Measurements from ENCODE around the gene RASAL2.

RASAL2 gene

DNA sequence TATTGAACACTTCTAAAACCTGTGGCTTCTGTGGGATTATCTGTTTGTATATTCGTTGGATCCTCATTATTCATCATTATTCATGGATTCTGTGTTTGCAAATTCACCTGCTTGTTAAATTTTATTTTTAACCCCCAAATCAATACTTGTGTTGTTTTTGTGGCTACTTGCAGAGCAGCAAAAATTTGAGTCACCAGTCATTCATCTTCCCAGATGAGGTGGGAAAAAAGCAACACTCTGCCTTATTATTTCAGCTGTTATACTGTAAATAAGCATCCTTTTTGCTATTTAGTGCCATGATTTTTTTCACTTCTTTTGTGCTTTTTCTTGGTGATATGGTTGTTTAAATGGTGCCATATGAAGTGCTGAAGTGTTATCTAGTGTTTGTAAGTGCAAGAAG, 56.7 kb downstream of the RASAL2 start:
- H3K4me3 ChIP-seq (ENCODE audit: low read depth, low read length), result no peak overlapping the region
- in situ Hi-C loops (cut with HindIII; ENCODE audit: low sequenced_read_pairs), result no loop called here
- no peak for TF ChIP-seq CTCF (IDR thresholded peaks at IDR 0.05; ENCODE audit: low read depth, low read length)
- peak; percentile 43 for DNase-seq (ENCODE audit: low read depth, low spot score)

- no peak overlapping the region for H3K4me3 ChIP-seq (ENCODE audit: low read depth, low read length)
- no peak for TF ChIP-seq CTCF (IDR thresholded peaks at IDR 0.05; ENCODE audit: low read depth, low read length)
- no peak for DNase-seq (ENCODE audit: low read depth, low spot score)
- in situ Hi-C loops (cut with HindIII; ENCODE audit: low sequenced_read_pairs), result no loop called here
Observed at GRCh38 chr1:178151831-178152230, 57.9 kb downstream of the RASAL2 start.

DNA sequence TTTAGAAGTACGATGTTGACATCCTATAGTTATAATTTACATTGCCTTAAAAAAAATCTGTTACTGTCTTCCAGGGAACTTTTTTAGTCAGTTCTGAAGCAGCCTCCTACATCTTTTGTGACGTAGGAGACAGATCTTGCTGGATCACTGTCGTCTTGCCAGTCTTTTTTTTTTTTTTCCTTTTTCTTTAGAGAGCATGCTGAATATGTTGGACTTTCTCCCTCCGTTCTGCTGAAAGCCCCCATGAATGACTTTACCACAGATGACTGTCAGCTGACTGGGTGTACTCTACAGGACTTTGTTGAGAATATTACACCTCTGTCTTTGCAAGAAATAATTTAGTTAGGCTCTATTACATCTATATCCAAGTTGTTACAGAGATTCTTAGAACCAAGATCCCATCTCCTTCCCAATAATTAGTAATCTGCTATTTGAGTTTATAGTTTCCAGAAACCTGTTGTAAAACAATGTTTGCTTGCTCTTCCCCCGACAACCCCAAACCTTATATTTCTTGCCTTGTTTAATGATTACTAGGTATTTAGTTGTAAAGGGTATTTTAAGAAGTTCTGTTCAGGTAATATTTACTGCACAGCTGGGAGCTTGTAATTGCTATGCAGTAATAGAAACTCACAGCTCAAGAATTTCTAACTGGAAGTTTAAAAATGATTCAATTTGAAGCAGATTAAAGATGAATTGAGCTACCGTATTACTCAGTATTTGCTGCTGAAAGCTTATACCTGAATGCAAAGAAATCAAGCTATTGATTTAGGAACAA, 61.8 kb downstream of the RASAL2 start:
- no peak for TF ChIP-seq CTCF (IDR thresholded peaks at IDR 0.05; ENCODE audit: low read depth, low read length)
- DNase-seq (ENCODE audit: low read depth, low spot score), result no peak
- in situ Hi-C loops (cut with HindIII; ENCODE audit: low sequenced_read_pairs), result no loop called here
- no peak overlapping the region for H3K4me3 ChIP-seq (ENCODE audit: low read depth, low read length)

DNA sequence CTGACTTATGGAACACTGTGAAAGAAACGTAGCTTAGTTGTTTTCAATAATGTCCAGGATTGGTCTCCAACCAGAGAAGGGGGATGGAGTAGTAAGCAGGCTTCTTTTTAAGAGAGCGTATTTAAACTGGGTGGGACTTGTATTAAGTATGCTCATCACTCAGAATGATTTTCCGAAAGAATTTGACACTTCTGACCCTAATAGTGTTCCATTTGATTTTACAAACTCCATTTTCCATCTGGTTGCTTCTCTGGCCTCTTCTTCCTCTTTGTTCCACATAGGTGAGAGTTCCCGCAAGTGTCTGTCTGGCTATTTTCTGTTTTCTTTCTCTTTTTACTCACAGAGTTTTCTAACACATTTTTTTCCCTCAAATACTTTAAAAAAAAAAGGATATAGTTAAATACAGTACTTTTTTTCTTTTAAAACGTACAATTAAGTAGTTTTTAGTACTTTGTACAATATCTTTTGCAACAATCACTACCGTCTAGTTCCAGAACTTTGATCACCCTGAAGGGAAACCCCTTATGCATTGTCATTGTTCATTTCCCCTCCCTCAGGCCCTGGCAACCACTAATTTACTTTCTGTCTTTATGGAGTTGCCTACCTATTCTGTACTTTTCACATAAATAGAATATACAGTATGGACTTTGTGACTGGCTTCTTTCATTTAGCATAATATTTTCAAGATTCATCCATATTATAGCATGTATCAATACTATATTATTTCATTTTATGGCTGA, 67.0 kb downstream of the RASAL2 start:
- no peak overlapping the region for H3K4me3 ChIP-seq (ENCODE audit: low read depth, low read length)
- in situ Hi-C loops (cut with HindIII; ENCODE audit: low sequenced_read_pairs), result no loop called here
- no peak for DNase-seq (ENCODE audit: low read depth, low spot score)
- no peak for TF ChIP-seq CTCF (IDR thresholded peaks at IDR 0.05; ENCODE audit: low read depth, low read length)

GRCh38 chr1:178161516-178161915, 67.6 kb downstream of the RASAL2 start:
- in situ Hi-C loops (cut with HindIII; ENCODE audit: low sequenced_read_pairs), result no loop called here
- no peak for DNase-seq (ENCODE audit: low read depth, low spot score)
- no peak overlapping the region for H3K4me3 ChIP-seq (ENCODE audit: low read depth, low read length)
- TF ChIP-seq CTCF (IDR thresholded peaks at IDR 0.05; ENCODE audit: low read depth, low read length), result no peak

DNA sequence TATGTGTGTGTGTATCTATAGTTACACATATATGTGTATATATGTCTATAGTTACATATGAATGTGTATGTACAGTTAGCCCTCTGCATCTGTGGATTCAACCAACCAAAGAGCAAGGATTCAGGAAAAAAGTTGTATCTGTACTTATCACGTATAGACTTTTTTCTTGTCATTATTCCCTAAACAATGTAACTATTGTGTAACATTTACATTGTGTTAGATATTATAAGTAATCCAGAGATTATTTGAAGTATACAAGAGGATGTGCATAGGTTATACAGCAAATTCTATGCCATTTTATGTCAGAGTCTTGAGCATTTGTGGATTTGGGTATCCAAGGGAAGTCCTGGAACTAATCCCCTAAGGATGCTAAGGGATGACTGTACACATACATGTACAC, 71.3 kb downstream of the RASAL2 start:
- in situ Hi-C loops (cut with HindIII; ENCODE audit: low sequenced_read_pairs), result no loop called here

More for the DNA sequence above, 71.3 kb downstream of the RASAL2 start:
- TF ChIP-seq CTCF (IDR thresholded peaks at IDR 0.05; ENCODE audit: low read depth, low read length), result no peak
- no peak for DNase-seq (ENCODE audit: low read depth, low spot score)
- H3K4me3 ChIP-seq (ENCODE audit: low read depth, low read length), result no peak overlapping the region

All from astrocyte of the spinal cord (primary cell).